ENCODE data around the gene PLEKHB2. TPM values are rescaled to one million over a fixed set of nuclear protein-coding genes. Genes with fewer than 3 reads are reported as not detected.
"Not testable (repeated sequence)": the region's sequence is repeated elsewhere in the genome, so short reads cannot be mapped to it uniquely, and the experiment has no call there.

Gene PLEKHB2
- total RNA-seq, 1 experiment from 2014 or later: 94.8 TPM

- CTCF ChIA-PET: not testable (repeated sequence)
- peaks cover 29% of the 10 kb centered on the region for H3K27me3 ChIP-seq (ENCODE audit: insufficient read depth, low read length)
Measured at GRCh38 chr2:131178721-131179418, 73.7 kb downstream of the PLEKHB2 start.

GRCh38 chr2:131181451-131181850, 76.3 kb downstream of the PLEKHB2 start:
- H3K36me3 ChIP-seq (ENCODE audit: control insufficient read depth in 1 of 2, insufficient read depth in 2 of 2, low read length in 2 of 2); H3K79me2 ChIP-seq (ENCODE audit: insufficient read depth, low read length); H3K4me1 ChIP-seq (ENCODE audit: control insufficient read depth in 1 of 2, insufficient read depth in 2 of 2, low read length in 2 of 2); H3K4me3 ChIP-seq (replicated peaks in 1 of 2; ENCODE audit: low read depth in 1 of 2, low read length in 2 of 2); DNase-seq (ENCODE audit: low read depth, low spot score); ATAC-seq; BruUV-seq (replicated peaks); CTCF ChIA-PET; H3K4me2 ChIP-seq (ENCODE audit: low read length); H4K20me1 ChIP-seq (ENCODE audit: insufficient read depth); RAD21 ChIA-PET (ENCODE audit: low non-redundant PET in 1 of 2, low total read pairs in 2 of 2, uncharacterized antibody in 2 of 2, unreplicated experiment in 2 of 2); H3K9me2 ChIP-seq (ENCODE audit: insufficient read depth); H3K27ac ChIP-seq (ENCODE audit: low read depth, low read length); H2AFZ ChIP-seq (ENCODE audit: low read depth, low read length, poor library complexity, severe bottlenecking); POLR2A ChIA-PET; intact Hi-C loops (cut with micrococcal nuclease); H3K9me3 ChIP-seq (ENCODE audit: control insufficient read depth in 1 of 2, insufficient read depth in 1 of 2, low read depth in 1 of 2, low read length in 2 of 2); H3K9ac ChIP-seq (ENCODE audit: low read length): not testable (repeated sequence)
- H3K27me3 ChIP-seq (ENCODE audit: insufficient read depth, low read length): peaks cover 19% of the 10 kb centered on the region

More at GRCh38 chr2:131178721-131179418, 73.7 kb downstream of the PLEKHB2 start:
- H3K9me3 ChIP-seq (ENCODE audit: control insufficient read depth in 1 of 2, insufficient read depth in 1 of 2, low read depth in 1 of 2, low read length in 2 of 2); H3K4me3 ChIP-seq (replicated peaks in 1 of 2; ENCODE audit: low read depth in 1 of 2, low read length in 2 of 2); DNase-seq (ENCODE audit: low read depth, low spot score); BruUV-seq (replicated peaks); H3K4me1 ChIP-seq (ENCODE audit: control insufficient read depth in 1 of 2, insufficient read depth in 2 of 2, low read length in 2 of 2); POLR2A ChIA-PET; H3K4me2 ChIP-seq (ENCODE audit: low read length); H4K20me1 ChIP-seq (ENCODE audit: insufficient read depth); ATAC-seq; H3K36me3 ChIP-seq (ENCODE audit: control insufficient read depth in 1 of 2, insufficient read depth in 2 of 2, low read length in 2 of 2); H3K27ac ChIP-seq (ENCODE audit: low read depth, low read length); H3K9ac ChIP-seq (ENCODE audit: low read length); H3K9me2 ChIP-seq (ENCODE audit: insufficient read depth); intact Hi-C loops (cut with micrococcal nuclease); H3K79me2 ChIP-seq (ENCODE audit: insufficient read depth, low read length); RAD21 ChIA-PET (ENCODE audit: low non-redundant PET in 1 of 2, low total read pairs in 2 of 2, uncharacterized antibody in 2 of 2, unreplicated experiment in 2 of 2); H2AFZ ChIP-seq (ENCODE audit: low read depth, low read length, poor library complexity, severe bottlenecking): not testable (repeated sequence)

- H3K9ac ChIP-seq (ENCODE audit: low read length); intact Hi-C loops (cut with micrococcal nuclease); H3K4me1 ChIP-seq (ENCODE audit: control insufficient read depth in 1 of 2, insufficient read depth in 2 of 2, low read length in 2 of 2); H3K79me2 ChIP-seq (ENCODE audit: insufficient read depth, low read length); H3K9me2 ChIP-seq (ENCODE audit: insufficient read depth); H4K20me1 ChIP-seq (ENCODE audit: insufficient read depth); RAD21 ChIA-PET (ENCODE audit: low non-redundant PET in 1 of 2, low total read pairs in 2 of 2, uncharacterized antibody in 2 of 2, unreplicated experiment in 2 of 2); H2AFZ ChIP-seq (ENCODE audit: low read depth, low read length, poor library complexity, severe bottlenecking); DNase-seq (ENCODE audit: low read depth, low spot score); H3K27ac ChIP-seq (ENCODE audit: low read depth, low read length); H3K9me3 ChIP-seq (ENCODE audit: control insufficient read depth in 1 of 2, insufficient read depth in 1 of 2, low read depth in 1 of 2, low read length in 2 of 2); POLR2A ChIA-PET; H3K36me3 ChIP-seq (ENCODE audit: control insufficient read depth in 1 of 2, insufficient read depth in 2 of 2, low read length in 2 of 2); BruUV-seq (replicated peaks); H3K4me2 ChIP-seq (ENCODE audit: low read length); H3K4me3 ChIP-seq (replicated peaks in 1 of 2; ENCODE audit: low read depth in 1 of 2, low read length in 2 of 2); ATAC-seq; CTCF ChIA-PET: not testable (repeated sequence)
- H3K27me3 ChIP-seq (ENCODE audit: insufficient read depth, low read length): peaks cover 28% of the 10 kb centered on the region
Measured at GRCh38 chr2:131193421-131193820, 88.3 kb downstream of the PLEKHB2 start.

GRCh38 chr2:131196186-131196585, 91.0 kb downstream of the PLEKHB2 start:
- BruUV-seq (replicated peaks); POLR2A ChIA-PET; intact Hi-C loops (cut with micrococcal nuclease): not testable (repeated sequence)

More at GRCh38 chr2:131196186-131196585, 91.0 kb downstream of the PLEKHB2 start:
- H3K79me2 ChIP-seq (ENCODE audit: insufficient read depth, low read length); CTCF ChIA-PET; DNase-seq (ENCODE audit: low read depth, low spot score); H3K9ac ChIP-seq (ENCODE audit: low read length); RAD21 ChIA-PET (ENCODE audit: low non-redundant PET in 1 of 2, low total read pairs in 2 of 2, uncharacterized antibody in 2 of 2, unreplicated experiment in 2 of 2); H3K27ac ChIP-seq (ENCODE audit: low read depth, low read length); ATAC-seq; H4K20me1 ChIP-seq (ENCODE audit: insufficient read depth); H3K4me3 ChIP-seq (replicated peaks in 1 of 2; ENCODE audit: low read depth in 1 of 2, low read length in 2 of 2); H3K36me3 ChIP-seq (ENCODE audit: control insufficient read depth in 1 of 2, insufficient read depth in 2 of 2, low read length in 2 of 2); H3K4me2 ChIP-seq (ENCODE audit: low read length); H3K4me1 ChIP-seq (ENCODE audit: control insufficient read depth in 1 of 2, insufficient read depth in 2 of 2, low read length in 2 of 2); H2AFZ ChIP-seq (ENCODE audit: low read depth, low read length, poor library complexity, severe bottlenecking); H3K9me2 ChIP-seq (ENCODE audit: insufficient read depth); H3K9me3 ChIP-seq (ENCODE audit: control insufficient read depth in 1 of 2, insufficient read depth in 1 of 2, low read depth in 1 of 2, low read length in 2 of 2): not testable (repeated sequence)
- peaks cover 28% of the 10 kb centered on the region for H3K27me3 ChIP-seq (ENCODE audit: insufficient read depth, low read length)
